ENCODE results near the gene ATXN7.
A peak's percentile ranks its signal among the peaks of the same experiment; 100 is the strongest.

- TF ChIP-seq POLR2A (IDR thresholded peaks at IDR 0.05; ENCODE audit: low read depth) (no peak), CTCF (IDR thresholded peaks at IDR 0.05) (no peak), POLR2AphosphoS5 (IDR thresholded peaks at IDR 0.05) (peak in 1 of 2 donors; percentile 22), EP300 (IDR thresholded peaks at IDR 0.05) (no peak)
Measured at GRCh38 chr3:63972196-63972595, 108.5 kb downstream of the ATXN7 start.

Measured in esophagus muscularis mucosa (tissue), 4 donors.